T-helper 1 cell (primary cell): ENCODE measurements around the gene NT5DC3.

ENCODE experiments used
- DNase-seq, 5 donors: peaks; one replicate each; pipeline ENCODE4 v3.0.0-alpha.2; 2012 to 2020

Gene NT5DC3

GRCh38 chr12:103808239-103808880 lies 32.7 kb downstream of the NT5DC3 start:
- no peak for DNase-seq

- DNase-seq = no peak
Measured at GRCh38 chr12:103807561-103808238, 33.3 kb downstream of the NT5DC3 start.

GRCh38 chr12:103806803-103807202 lies 34.2 kb downstream of the NT5DC3 start:
- DNase-seq = no peak

GRCh38 chr12:103805655-103806360 lies 35.2 kb downstream of the NT5DC3 start:
- DNase-seq = no peak

- DNase-seq = no peak
Measured at GRCh38 chr12:103803847-103804246, 37.2 kb downstream of the NT5DC3 start.

GRCh38 chr12:103802586-103802886 lies 38.5 kb downstream of the NT5DC3 start:
- no peak for DNase-seq

- DNase-seq = no peak
Measured at GRCh38 chr12:103801709-103802585, 39.1 kb downstream of the NT5DC3 start.

GRCh38 chr12:103799857-103800771 lies 40.9 kb downstream of the NT5DC3 start:
- no peak for DNase-seq

- no peak for DNase-seq
Measured at GRCh38 chr12:103799504-103799856, 41.6 kb downstream of the NT5DC3 start.

GRCh38 chr12:103798586-103798985 lies 42.4 kb downstream of the NT5DC3 start:
- DNase-seq = no peak

- DNase-seq = no peak
Measured at GRCh38 chr12:103794309-103795213, 46.5 kb downstream of the NT5DC3 start.

- DNase-seq = no peak
Measured at GRCh38 chr12:103793512-103794045, 47.5 kb downstream of the NT5DC3 start.

GRCh38 chr12:103793046-103793445 lies 48.0 kb downstream of the NT5DC3 start:
- DNase-seq = no peak

- no peak for DNase-seq
Measured at GRCh38 chr12:103791350-103791920, 49.6 kb downstream of the NT5DC3 start.

GRCh38 chr12:103786201-103786600 lies 54.8 kb downstream of the NT5DC3 start:
- no peak for DNase-seq

GRCh38 chr12:103785243-103786031 lies 55.6 kb downstream of the NT5DC3 start:
- no peak for DNase-seq

GRCh38 chr12:103783744-103784664 lies 57.0 kb downstream of the NT5DC3 start:
- DNase-seq = no peak

GRCh38 chr12:103782399-103782798 lies 58.6 kb downstream of the NT5DC3 start:
- no peak for DNase-seq
